Activated B cell treated with CpG ODN at 0.5 μM for 24 hours (primary cell): ENCODE results near the gene TNRC6B. TPM values are rescaled to one million over a fixed set of nuclear protein-coding genes. Genes with fewer than 3 reads are reported as not detected.

ENCODE experiments used
- ATAC-seq: fragments of 200-7000 bp; cut with Tn5 transposase; one replicate; pipeline ENCODE4 v1.10.0; 2021; ENCODE audit warnings: low read depth, mild to moderate bottlenecking, moderate library complexity
- CTCF ChIA-PET: fragments of 350-600 bp; sonication (Branson Sonifier 250); formaldehyde crosslinking; loops from one replicate; lab custom pipeline; 2021; ENCODE audit warnings: antibody characterized with exemption; lab: Charles Lee
- POLR2A ChIA-PET: fragments of 350-600 bp; sonication (Branson Sonifier 250); formaldehyde crosslinking; loops from one replicate; lab custom pipeline; 2021; ENCODE audit warnings: antibody characterized with exemption; lab: Charles Lee
- DNase-seq: peaks from one replicate; pipeline ENCODE4 v3.0.0; 2022
- H3K27ac Mint-ChIP-seq: one replicate; pipeline ENCODE4 v1.8.0; 2020; ENCODE audit warnings: mixed read lengths
- H3K27me3 Mint-ChIP-seq: one replicate; pipeline ENCODE4 v1.8.0; 2021; ENCODE audit warnings: mixed read lengths
- H3K36me3 Mint-ChIP-seq: one replicate; pipeline ENCODE4 v1.8.0; 2021; ENCODE audit warnings: low read depth, mixed read lengths
- H3K4me1 Mint-ChIP-seq: one replicate; pipeline ENCODE4 v1.8.0; 2021; ENCODE audit warnings: mixed read lengths
- H3K4me3 Mint-ChIP-seq: one replicate; pipeline ENCODE4 v1.8.0; 2020; ENCODE audit warnings: mild to moderate bottlenecking, mixed read lengths
- H3K9me3 Mint-ChIP-seq: one replicate; pipeline ENCODE4 v1.8.0; 2020; ENCODE audit warnings: mixed read lengths
- intact Hi-C: fragments of 100-400 bp; cut with micrococcal nuclease; formaldehyde crosslinking; loops from one replicate; pipeline ENCODE4 v1.15.1; 2024
- total RNA-seq: library from RNA; stranded (reverse); gene quantifications from 2 replicates; pipeline ENCODE4 v1.2.3, GENCODE V29; 2022
- TF ChIP-seq, protein P1 (sequence below): fragments of 200-600 bp; IDR thresholded peaks from one replicate; pipeline ENCODE4 v1.8.0; 2022; ENCODE audit warnings: antibody characterized with exemption, mild to moderate bottlenecking

Gene TNRC6B
- total RNA-seq, 1 donor from 2014 or later = 95.2 TPM

DNA sequence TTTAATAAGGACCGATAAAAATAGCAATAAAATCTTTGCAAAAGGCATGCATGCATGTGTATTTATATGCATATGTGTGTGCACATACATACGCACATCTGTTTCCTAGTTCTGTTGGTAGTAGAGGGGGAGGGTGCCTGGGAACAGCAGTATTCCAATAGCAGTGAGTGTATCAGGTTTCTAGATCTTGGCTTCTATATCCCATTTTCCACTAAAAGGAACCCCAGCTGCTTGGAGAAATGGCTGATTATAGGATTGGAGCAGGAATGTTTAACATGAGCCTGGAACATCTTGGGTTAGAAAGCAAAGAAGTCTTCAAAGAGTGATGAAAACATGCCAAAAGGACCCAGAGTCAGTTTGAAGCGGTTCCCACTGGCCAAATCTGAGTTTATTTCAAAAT, 21.0 kb downstream of the TNRC6B start:
- CTCF ChIA-PET = no interaction called here

DNA sequence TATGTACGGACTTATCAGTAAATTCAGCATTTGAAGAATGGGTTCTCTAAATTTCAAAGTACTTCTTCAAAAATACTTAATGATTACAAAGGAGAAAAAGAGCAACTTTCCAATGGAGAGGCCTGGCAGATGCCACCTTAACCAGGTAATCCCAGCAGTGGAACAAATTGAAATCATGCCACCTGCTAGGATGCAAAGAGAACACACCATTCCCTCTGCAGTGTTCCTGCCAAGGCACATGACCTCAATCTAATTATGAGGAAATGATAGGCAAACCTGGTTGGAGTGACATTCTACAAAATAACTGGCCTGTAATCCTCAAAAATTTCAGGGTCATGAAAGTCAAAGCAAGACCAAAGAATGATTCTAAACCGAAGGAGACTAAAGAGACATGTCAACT, 21.5 kb downstream of the TNRC6B start:
- Mint-ChIP-seq H3K9me3 (no peaks in the 10 kb centered on the region), H3K27ac (peak overlapping the region; percentile 18), H3K4me1 (peaks cover 83% of the 10 kb centered on the region), H3K27me3 (no peaks in the 10 kb centered on the region), H3K4me3 (no peak overlapping the region), H3K36me3 (peaks cover 33% of the 10 kb centered on the region)
- ChIA-PET POLR2A (no interaction called here), CTCF (no interaction called here)
- DNase-seq (no peak), ATAC-seq (no peak)
- TF ChIP-seq, protein P1, sequence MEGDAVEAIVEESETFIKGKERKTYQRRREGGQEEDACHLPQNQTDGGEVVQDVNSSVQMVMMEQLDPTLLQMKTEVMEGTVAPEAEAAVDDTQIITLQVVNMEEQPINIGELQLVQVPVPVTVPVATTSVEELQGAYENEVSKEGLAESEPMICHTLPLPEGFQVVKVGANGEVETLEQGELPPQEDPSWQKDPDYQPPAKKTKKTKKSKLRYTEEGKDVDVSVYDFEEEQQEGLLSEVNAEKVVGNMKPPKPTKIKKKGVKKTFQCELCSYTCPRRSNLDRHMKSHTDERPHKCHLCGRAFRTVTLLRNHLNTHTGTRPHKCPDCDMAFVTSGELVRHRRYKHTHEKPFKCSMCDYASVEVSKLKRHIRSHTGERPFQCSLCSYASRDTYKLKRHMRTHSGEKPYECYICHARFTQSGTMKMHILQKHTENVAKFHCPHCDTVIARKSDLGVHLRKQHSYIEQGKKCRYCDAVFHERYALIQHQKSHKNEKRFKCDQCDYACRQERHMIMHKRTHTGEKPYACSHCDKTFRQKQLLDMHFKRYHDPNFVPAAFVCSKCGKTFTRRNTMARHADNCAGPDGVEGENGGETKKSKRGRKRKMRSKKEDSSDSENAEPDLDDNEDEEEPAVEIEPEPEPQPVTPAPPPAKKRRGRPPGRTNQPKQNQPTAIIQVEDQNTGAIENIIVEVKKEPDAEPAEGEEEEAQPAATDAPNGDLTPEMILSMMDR = no peak
- intact Hi-C loops = no loop called here

More for the DNA sequence above, 21.0 kb downstream of the TNRC6B start:
- Mint-ChIP-seq H3K4me1 (peaks cover 83% of the 10 kb centered on the region), H3K27me3 (no peaks in the 10 kb centered on the region), H3K4me3 (no peak overlapping the region), H3K9me3 (no peaks in the 10 kb centered on the region), H3K27ac (peak overlapping the region; percentile 18), H3K36me3 (peaks cover 35% of the 10 kb centered on the region)
- POLR2A ChIA-PET = no interaction called here
- DNase-seq (no peak), ATAC-seq (no peak)
- TF ChIP-seq, protein P1 = no peak
- intact Hi-C loops = no loop called here

DNA sequence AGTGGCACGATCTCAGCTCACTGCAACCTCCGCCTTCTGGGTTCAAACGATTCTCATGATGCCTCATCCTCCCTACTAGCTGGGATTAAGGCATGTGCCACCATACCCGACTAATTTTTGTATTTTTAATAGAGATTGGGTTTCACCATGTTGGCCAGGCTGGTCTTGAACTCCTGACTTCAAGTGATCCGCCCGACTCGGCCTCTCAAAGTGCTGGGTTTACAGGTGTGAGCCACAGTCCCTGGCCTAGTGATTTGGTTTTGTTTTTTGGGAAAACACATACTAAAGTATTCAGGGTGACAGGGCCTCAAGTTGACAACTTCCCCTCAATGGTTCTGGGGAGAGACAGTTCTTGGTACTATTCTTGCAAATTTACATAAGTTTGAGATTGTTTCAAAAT, 22.1 kb downstream of the TNRC6B start:
- intact Hi-C loops = loop anchor here (5.0 kb wide), 1 partner anchor 37 kb away; no protein-coding TSS in a partner anchor
- DNase-seq (no peak), ATAC-seq (no peak)
- Mint-ChIP-seq H3K27ac (no peak overlapping the region), H3K27me3 (no peaks in the 10 kb centered on the region), H3K9me3 (no peaks in the 10 kb centered on the region), H3K36me3 (peaks cover 30% of the 10 kb centered on the region), H3K4me1 (peaks cover 86% of the 10 kb centered on the region), H3K4me3 (no peak overlapping the region)
- TF ChIP-seq, protein P1 = no peak
- ChIA-PET POLR2A (no interaction called here), CTCF (no interaction called here)

DNA sequence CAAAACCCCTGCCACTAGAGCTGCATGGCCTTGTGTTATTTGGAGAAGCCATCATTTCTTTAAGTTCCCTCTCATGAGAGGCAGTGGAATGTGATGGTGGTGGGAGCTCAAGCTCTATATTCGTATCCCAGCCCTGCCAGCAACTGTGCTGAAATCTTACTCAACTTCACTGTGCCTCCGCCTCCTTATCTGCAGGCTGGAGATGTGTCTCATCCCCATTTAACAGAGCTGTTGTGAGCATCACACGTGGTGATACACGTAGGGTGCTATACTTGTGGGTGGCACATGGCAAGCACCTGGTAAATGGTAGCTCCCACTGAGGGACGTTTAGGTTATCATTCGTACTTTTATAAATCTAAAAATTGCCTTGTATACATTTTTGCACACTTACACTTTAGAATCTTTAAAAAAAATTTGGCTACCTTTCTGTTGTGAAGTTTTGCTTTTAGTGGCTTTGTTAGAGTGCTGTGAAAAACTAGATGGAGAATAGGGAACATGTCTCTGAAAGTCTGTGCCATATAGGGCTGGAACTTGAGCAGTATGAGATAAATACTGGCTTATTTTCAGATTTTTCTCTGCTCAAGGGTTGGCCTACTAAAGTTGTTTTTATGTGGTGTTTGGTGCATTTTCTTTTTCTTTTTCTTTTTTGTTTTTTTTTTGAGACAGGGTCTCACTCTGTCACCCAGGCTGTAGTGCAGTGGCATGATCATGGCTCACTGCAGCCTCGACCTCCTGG, 23.2 kb downstream of the TNRC6B start:
- peak overlapping the region; percentile 46 for H3K27ac Mint-ChIP-seq
- TF ChIP-seq, protein P1 = no peak
- peaks cover 26% of the 10 kb centered on the region for H3K36me3 Mint-ChIP-seq
- intact Hi-C loops = loop anchor here (5.0 kb wide), 1 partner anchor 36 kb away; no protein-coding TSS in a partner anchor
- H3K4me1 Mint-ChIP-seq = peaks cover 84% of the 10 kb centered on the region
- no peak overlapping the region for H3K4me3 Mint-ChIP-seq
- DNase-seq = no peak
- no peaks in the 10 kb centered on the region for H3K9me3 Mint-ChIP-seq
- no peak for ATAC-seq
- no peaks in the 10 kb centered on the region for H3K27me3 Mint-ChIP-seq
- ChIA-PET POLR2A (no interaction called here), CTCF (no interaction called here)

DNA sequence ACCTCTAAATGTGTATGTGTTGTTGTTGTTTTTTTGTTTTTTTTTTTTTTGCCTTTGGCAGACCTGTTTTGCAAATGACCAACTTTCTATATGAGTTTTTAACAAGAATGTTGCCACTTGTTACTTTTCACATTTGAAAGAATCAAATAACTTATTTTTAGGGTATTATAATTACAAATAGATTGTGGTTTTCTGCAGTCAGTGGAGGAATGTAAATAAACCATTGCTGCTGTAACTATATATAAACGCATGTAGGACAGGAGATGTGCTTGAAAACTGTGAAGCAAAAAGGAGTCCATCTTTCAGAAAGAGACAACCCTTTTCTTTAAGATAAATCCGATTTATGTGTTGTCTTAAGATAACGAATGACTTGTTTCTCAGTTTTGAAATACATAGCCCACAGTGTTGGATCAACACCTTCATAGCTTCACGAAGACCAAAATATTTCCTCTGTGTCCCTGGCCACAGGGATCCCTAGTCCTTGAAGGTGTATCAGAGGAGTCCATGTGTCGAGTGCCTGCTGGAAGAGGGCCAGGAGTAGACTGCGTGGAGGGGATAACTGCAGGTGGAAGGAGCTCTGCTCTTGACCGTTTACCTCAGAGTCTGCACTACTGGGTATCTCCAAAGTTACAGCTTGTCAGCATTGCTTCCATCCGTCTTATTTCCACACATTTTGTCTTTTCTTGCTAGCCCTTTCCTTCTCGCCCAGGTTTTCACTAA, 24.7 kb downstream of the TNRC6B start:
- peak overlapping the region; percentile 81 for H3K27ac Mint-ChIP-seq
- TF ChIP-seq, protein P1 = no peak
- peak overlapping the region; percentile 24 for H3K4me3 Mint-ChIP-seq
- ChIA-PET CTCF (no interaction called here), POLR2A (interaction anchor here (0.7 kb wide), 2 partner anchors 13 to 24 kb away, joined by 3 to 6 read pairs; partner anchors contain the start of gene TNRC6B)
- DNase-seq = no peak
- no peak for ATAC-seq
- no peaks in the 10 kb centered on the region for H3K9me3 Mint-ChIP-seq
- H3K27me3 Mint-ChIP-seq = no peaks in the 10 kb centered on the region
- intact Hi-C loops = loop anchor here (2.0 to 5.0 kb wide), 2 partner anchors 24 to 35 kb away; no protein-coding TSS in a partner anchor
- H3K36me3 Mint-ChIP-seq = peaks cover 20% of the 10 kb centered on the region
- peaks cover 74% of the 10 kb centered on the region for H3K4me1 Mint-ChIP-seq
